ENCODE data around the gene MARK1. TPM values are rescaled to one million over a fixed set of nuclear protein-coding genes. Genes with fewer than 3 reads are reported as not detected.

MARK1 gene
- total RNA-seq, 1 experiment from 2014 or later, result 13.9 TPM

- DNase-seq (ENCODE audit: low spot score) (no peak), ATAC-seq (peak; percentile 82)
- TF ChIP-seq ESRRA (CRISPR knock-in tag; IDR thresholded peaks at IDR 0.05; ENCODE audit: borderline replicate concordance) (no peak), HMGXB4 (CRISPR knock-in tag; IDR thresholded peaks at IDR 0.05) (no peak), ZNF532 (CRISPR knock-in tag; IDR thresholded peaks at IDR 0.05; ENCODE audit: borderline replicate concordance) (no peak), TEAD1 (CRISPR knock-in tag; IDR thresholded peaks at IDR 0.05) (no peak), OVOL2 (CRISPR knock-in tag; IDR thresholded peaks at IDR 0.05; ENCODE audit: borderline replicate concordance) (no peak), ATF2 (CRISPR knock-in tag; IDR thresholded peaks at IDR 0.05; ENCODE audit: borderline replicate concordance, low read depth) (no peak), MYBL2 (CRISPR knock-in tag; IDR thresholded peaks at IDR 0.05) (no peak), CTCF (IDR thresholded peaks at IDR 0.05) (no peak), ZNF425 (CRISPR knock-in tag; conservative IDR thresholded peaks at IDR 0.05) (no peak), CDX4 (CRISPR knock-in tag; IDR thresholded peaks at IDR 0.05; ENCODE audit: borderline replicate concordance) (no peak)
- H3K27me3 Mint-ChIP-seq (ENCODE audit: low read depth), result peaks cover 2% of the 10 kb centered on the region; the same call in 1 of the 2 replicates
- no peak overlapping the region for H3K4me3 Mint-ChIP-seq
- ChIA-PET CTCF (interaction anchor here (0.8 to 1.7 kb wide), 9 partner anchors 53 to 268 kb away, joined by 3 to 15 read pairs (median 4); no protein-coding TSS in a partner anchor), POLR2A (no interaction called here)
- no peaks in the 10 kb centered on the region for H3K36me3 Mint-ChIP-seq
- no peak overlapping the region for H3K27ac Mint-ChIP-seq
- no peaks in the 10 kb centered on the region for H3K9me3 Mint-ChIP-seq
- H3K4me1 Mint-ChIP-seq, result peaks cover 10% of the 10 kb centered on the region; the same call in 1 of the 2 replicates
These were observed 42.8 kb upstream of the MARK1 start for GRCh38 chr1:220485131-220485530.

GRCh38 chr1:220485791-220486190, 42.1 kb upstream of the MARK1 start:
- Mint-ChIP-seq H3K27ac (no peak overlapping the region), H3K27me3 (ENCODE audit: low read depth) (peaks cover 2% of the 10 kb centered on the region; the same call in 1 of the 2 replicates), H3K4me3 (no peak overlapping the region), H3K36me3 (no peaks in the 10 kb centered on the region), H3K4me1 (peaks cover 10% of the 10 kb centered on the region; the same call in 1 of the 2 replicates), H3K9me3 (no peaks in the 10 kb centered on the region)
- CTCF ChIA-PET, result interaction anchor here (0.9 to 1.7 kb wide), 7 partner anchors 54 to 269 kb away, joined by 3 to 15 read pairs (median 4); no protein-coding TSS in a partner anchor
- DNase-seq (ENCODE audit: low spot score), result no peak
- ATAC-seq, result no peak
- no peak for TF ChIP-seq NR3C1 (CRISPR knock-in tag; conservative IDR thresholded peaks at IDR 0.05; ENCODE audit: low read depth)
- TF ChIP-seq MAX (CRISPR knock-in tag; IDR thresholded peaks at IDR 0.05), result no peak
- TF ChIP-seq FOXP1 (CRISPR knock-in tag; IDR thresholded peaks at IDR 0.05; ENCODE audit: borderline replicate concordance), result no peak
- TF ChIP-seq ATF6 (CRISPR knock-in tag; IDR thresholded peaks at IDR 0.05), result no peak
- POLR2A ChIA-PET, result no interaction called here

All from WTC11 (cell line).